H1 (cell line): ENCODE measurements around the gene NLN. TPM values are rescaled to one million over a fixed set of nuclear protein-coding genes. Genes with fewer than 3 reads are reported as not detected.

Source experiments
- CTCF ChIA-PET: fragments of 300-600 bp; sonication (Branson Sonifier 250); formaldehyde crosslinking; loops from one replicate; lab custom pipeline; 2021; ENCODE audit not compliant: partially characterized antibody; lab: Charles Lee
- POLR2A ChIA-PET: fragments of 300-600 bp; sonication (Branson Sonifier 250); formaldehyde crosslinking; loops from one replicate; lab custom pipeline; 2021; ENCODE audit warnings: inconsistent platforms; ENCODE audit not compliant: partially characterized antibody; lab: Charles Lee
- DNase-seq, 2 experiments: peaks; one replicate each; pipeline versions ENCODE4 v3.0.0 to v3.0.0-alpha.2; 2010 to 2022; ENCODE audit warnings: low spot score in 2 of 2, low read depth in 1 of 2, mixed read lengths in 1 of 2
- FAIRE-seq: peaks from 2 replicates; lab custom pipeline; 2011; peaks lifted over from hg19 to GRCh38; lab: Jason Lieb, UNC
- H2AFZ ChIP-seq: 2 replicates; pipeline ENCODE4 v1.8.1; 2012; ENCODE audit warnings: low read length, inconsistent platforms
- H2AK5ac ChIP-seq: 2 replicates; pipeline ENCODE4 v1.6.1; 2013; ENCODE audit warnings: low read depth, low read length
- H2BK120ac ChIP-seq: replicated peaks from 2 replicates; pipeline ENCODE3; 2013; ENCODE audit warnings: low read depth, low read length, inconsistent platforms
- H2BK12ac ChIP-seq: 2 replicates; pipeline ENCODE4 v1.6.1; 2013; ENCODE audit warnings: low read depth, low read length
- H2BK15ac ChIP-seq: 2 replicates; pipeline ENCODE4 v1.6.1; 2013; ENCODE audit warnings: low read length
- H2BK20ac ChIP-seq: 2 replicates; pipeline ENCODE4 v1.6.1; 2013; ENCODE audit warnings: low read length
- H2BK5ac ChIP-seq: 2 replicates; pipeline ENCODE4 v1.6.1; 2013; ENCODE audit warnings: low read depth, low read length
- H3K14ac ChIP-seq: 2 replicates; pipeline ENCODE4 v1.6.1; 2013; ENCODE audit warnings: inconsistent platforms; ENCODE audit not compliant: insufficient read length
- H3K18ac ChIP-seq: 2 replicates; pipeline ENCODE4 v1.6.1; 2013; ENCODE audit warnings: low read length; ENCODE audit errors: extremely low read depth
- H3K23ac ChIP-seq: 2 replicates; pipeline ENCODE4 v1.6.1; 2013; ENCODE audit warnings: inconsistent platforms; ENCODE audit not compliant: insufficient read length
- H3K23me2 ChIP-seq: 2 replicates; pipeline ENCODE4 v1.6.1; 2013; ENCODE audit warnings: low read depth, low read length
- H3K27ac ChIP-seq: 2 replicates; pipeline ENCODE4 v1.6.1; 2011; ENCODE audit warnings: low read depth, low read length, inconsistent platforms
- H3K27me3 ChIP-seq, 4 experiments: replicated peaks in 1 of 4; 1 replicate in 1 of 4; 2 replicates in 3 of 4; pipeline versions ENCODE4 v1.6.1 to v1.8.1; 2011 to 2013; ENCODE audit warnings: low read length in 3 of 4, mild to moderate bottlenecking in 3 of 4, inconsistent platforms in 2 of 4, mixed read lengths in 2 of 4, moderate library complexity in 1 of 4; ENCODE audit not compliant: control insufficient read depth in 3 of 4, insufficient read depth in 3 of 4; ENCODE audit errors: extremely low read depth in 1 of 4
- H3K36me3 ChIP-seq, 4 experiments: 2 replicates each; pipeline versions ENCODE4 v1.6.1 to v1.8.1; 2011 to 2013; ENCODE audit warnings: mild to moderate bottlenecking in 4 of 4, low read length in 3 of 4, moderate library complexity in 2 of 4, control low read depth in 1 of 4, inconsistent platforms in 1 of 4; ENCODE audit not compliant: insufficient read depth in 4 of 4, control insufficient read depth in 2 of 4
- H3K4ac ChIP-seq: replicated peaks from 2 replicates; pipeline ENCODE3; 2013; ENCODE audit warnings: low read length, low read depth, mixed read lengths, inconsistent platforms; ENCODE audit not compliant: insufficient read length
- H3K4me1 ChIP-seq, 4 experiments: replicated peaks in 1 of 4; 1 replicate in 1 of 4; 2 replicates in 3 of 4; pipeline versions ENCODE4 v1.6.1 to v1.8.1; 2011 to 2013; ENCODE audit warnings: low read length in 3 of 4, inconsistent platforms in 2 of 4, mixed read lengths in 1 of 4; ENCODE audit not compliant: insufficient read depth in 4 of 4, control insufficient read depth in 3 of 4
- H3K4me2 ChIP-seq, 2 experiments: 2 replicates each; pipeline versions ENCODE4 v1.6.1 to v1.8.1; 2011 to 2013; ENCODE audit warnings: low read depth in 2 of 2, low read length in 2 of 2, control low read depth in 1 of 2, inconsistent platforms in 1 of 2, mild to moderate bottlenecking in 1 of 2; ENCODE audit not compliant: insufficient read depth in 1 of 2
- H3K4me3 ChIP-seq, 4 experiments: fragments of 200-600, 300-600 bp in 1 of 4; sonication (generic), shearing (Covaris generic), sonication (Bioruptor Twin) in 1 of 4; 2 replicates each; pipeline versions ENCODE4 v1.5.1 to v1.8.1; 2011 to 2016; ENCODE audit warnings: low read length in 4 of 4, low read depth in 3 of 4, control low read depth in 2 of 4, inconsistent platforms in 2 of 4, mild to moderate bottlenecking in 2 of 4, mixed read lengths in 1 of 4, moderate library complexity in 1 of 4; ENCODE audit not compliant: insufficient read depth in 2 of 4; ENCODE audit errors: extremely low read depth in 1 of 4
- H3K56ac ChIP-seq: replicated peaks from 2 replicates; pipeline ENCODE3; 2013; ENCODE audit warnings: low read depth, mild to moderate bottlenecking, mixed read lengths, low read length, inconsistent platforms; ENCODE audit not compliant: insufficient read length
- H3K79me1 ChIP-seq: 2 replicates; pipeline ENCODE4 v1.6.1; 2013; ENCODE audit warnings: low read depth, low read length, control low read depth
- H3K79me2 ChIP-seq, 2 experiments: 2 replicates each; pipeline versions ENCODE4 v1.6.1 to v1.8.1; 2012 to 2013; ENCODE audit warnings: low read length in 2 of 2, mild to moderate bottlenecking in 2 of 2, inconsistent platforms in 1 of 2; ENCODE audit not compliant: insufficient read depth in 2 of 2, control insufficient read depth in 1 of 2
- H3K9ac ChIP-seq, 4 experiments: replicated peaks in 1 of 4; 1 replicate in 1 of 4; 2 replicates in 3 of 4; pipeline versions ENCODE4 v1.6.1 to v1.8.1; 2011 to 2013; ENCODE audit warnings: low read depth in 3 of 4, low read length in 3 of 4, control low read depth in 2 of 4, mild to moderate bottlenecking in 2 of 4, moderate library complexity in 2 of 4, inconsistent platforms in 1 of 4; ENCODE audit errors: extremely low read depth in 1 of 4
- H3K9me3 ChIP-seq, 2 experiments: 2 replicates each; pipeline versions ENCODE4 v1.6.1 to v1.8.1; 2012 to 2013; ENCODE audit warnings: mild to moderate bottlenecking in 2 of 2, moderate library complexity in 2 of 2, control low read depth in 1 of 2, inconsistent platforms in 1 of 2, low read depth in 1 of 2, low read length in 1 of 2, mixed read lengths in 1 of 2; ENCODE audit not compliant: insufficient read depth in 2 of 2
- H4K20me1 ChIP-seq, 2 experiments: replicated peaks in 1 of 2; 2 replicates each; pipeline versions ENCODE3 to v1.8.1; 2011 to 2013; ENCODE audit warnings: inconsistent platforms in 2 of 2, low read length in 2 of 2, mild to moderate bottlenecking in 1 of 2; ENCODE audit not compliant: insufficient read depth in 2 of 2, control insufficient read depth in 1 of 2
- H4K5ac ChIP-seq: 2 replicates; pipeline ENCODE4 v1.6.1; 2013; ENCODE audit warnings: low read length, low read depth, mixed read lengths, inconsistent platforms; ENCODE audit not compliant: insufficient read length
- H4K8ac ChIP-seq: 2 replicates; pipeline ENCODE4 v1.8.0; 2013; ENCODE audit warnings: mild to moderate bottlenecking, moderate library complexity, low read length, inconsistent platforms; ENCODE audit not compliant: insufficient read depth; ENCODE audit errors: extremely low read depth
- H4K91ac ChIP-seq: replicated peaks from 2 replicates; pipeline ENCODE3; 2013; ENCODE audit warnings: low read length, mixed read lengths, inconsistent platforms; ENCODE audit not compliant: insufficient read length
- BACH1 ChIP-seq: IDR thresholded peaks from 2 replicates; pipeline ENCODE4 v1.6.1; 2012; ENCODE audit warnings: low read length, improper control_type of control experiment
- EP300 ChIP-seq, 2 experiments: IDR thresholded peaks; 1 replicate in 1 of 2; 2 replicates in 1 of 2; pipeline ENCODE4 v1.6.1; 2011 to 2012; ENCODE audit warnings: low read depth in 2 of 2, low read length in 2 of 2, mild to moderate bottlenecking in 2 of 2, borderline replicate concordance in 1 of 2, inconsistent platforms in 1 of 2, moderate library complexity in 1 of 2
- FOSL1 ChIP-seq: IDR thresholded peaks from 2 replicates; pipeline ENCODE4 v1.6.1; 2011; ENCODE audit warnings: mild to moderate bottlenecking, low read depth, low read length, moderate library complexity; ENCODE audit not compliant: insufficient read depth
- GTF2F1 ChIP-seq: IDR thresholded peaks from 2 replicates; pipeline ENCODE4 v1.6.1; 2012; ENCODE audit warnings: low read depth, low read length, improper control_type of control experiment, borderline replicate concordance
- KDM1A ChIP-seq: fragments of 200-600, 300-600 bp; sonication (generic); IDR thresholded peaks from 2 replicates; pipeline ENCODE4 v1.7.1; 2016; ENCODE audit warnings: mild to moderate bottlenecking, low read length, borderline replicate concordance
- KDM5A ChIP-seq: fragments of 200-600 bp; IDR thresholded peaks from 2 replicates; pipeline ENCODE4 v1.7.1; 2012; ENCODE audit warnings: mild to moderate bottlenecking, low read length, inconsistent platforms, mixed read lengths
- NANOG ChIP-seq: IDR thresholded peaks from 2 replicates; pipeline ENCODE4 v1.6.1; 2011; ENCODE audit warnings: low read length, low read depth, mild to moderate bottlenecking, inconsistent platforms; ENCODE audit not compliant: insufficient read depth, poor library complexity, severe bottlenecking
- SIRT6 ChIP-seq: IDR thresholded peaks from one replicate; pipeline ENCODE4 v1.7.1; 2012; ENCODE audit warnings: low read length, inconsistent platforms
- SP1 ChIP-seq: IDR thresholded peaks from 2 replicates; pipeline ENCODE4 v1.6.1; 2011; ENCODE audit warnings: low read depth, low read length
- SP2 ChIP-seq: IDR thresholded peaks from 2 replicates; pipeline ENCODE4 v1.6.1; 2012; ENCODE audit warnings: mild to moderate bottlenecking, low read length, inconsistent platforms
- YY1 ChIP-seq: IDR thresholded peaks from 2 replicates; pipeline ENCODE4 v1.6.1; 2011; ENCODE audit warnings: low read depth, mild to moderate bottlenecking, low read length
- WGBS, 2 experiments: shearing (Covaris generic) in 1 of 2; methylation state at CpG; one replicate each; pipeline versions ENCODE4 v1.1.6 to v1.1.7; 2013 to 2015; ENCODE audit warnings: low lambda C conversion rate in 2 of 2, mixed read lengths in 2 of 2, inconsistent platforms in 1 of 2, low coverage in 1 of 2, missing lambda C conversion rate in 1 of 2; ENCODE audit not compliant: insufficient replicate concordance in 2 of 2, insufficient coverage in 1 of 2, insufficient read length in 1 of 2; ENCODE audit errors: extremely low coverage in 1 of 2, missing lambda C conversion rate in 1 of 2; 5-methylcytosine and 5-hydroxymethylcytosine counted together
- polyA plus RNA-seq, 7 experiments: library from polyadenylated mRNA; depleted of rRNA in 3 of 7; stranded (reverse) in 5 of 7; unstranded in 2 of 7; fragments of >200 nt in 5 of 7; fragments of 200-250 nt in 2 of 7; gene quantifications; 1 replicate in 5 of 7; 2 replicates in 1 of 7; 4 replicates in 1 of 7; pipeline versions ENCODE4 v1.2.1 to v1.2.3, GENCODE V29; 2011 to 2013; ENCODE audit warnings: missing spikeins in 2 of 7, mixed read lengths in 2 of 7
- total RNA-seq: library from RNA; stranded (reverse); fragmentation: NEBNext Ultra II Directional; extraction: Animal tissue kit (Norgen Biotek cat#: 25700); gene quantifications from 2 replicates; pipeline ENCODE4 v1.2.1, GENCODE V29; 2021
- TF ChIP-seq, protein P1 (sequence below), 3 experiments: IDR thresholded peaks; 1 replicate in 2 of 3; 2 replicates in 1 of 3; pipeline versions ENCODE4 v1.5.1 to v1.6.1; 2011; ENCODE audit warnings: low read length in 3 of 3, mild to moderate bottlenecking in 3 of 3, inconsistent platforms in 2 of 3, low read depth in 1 of 3, moderate library complexity in 1 of 3; ENCODE audit not compliant: insufficient read depth in 1 of 3; ENCODE audit errors: control extremely low read depth in 1 of 3

Gene NLN
- total and polyA plus RNA-seq, 2 of the 8 experiments (the other 6 are each of a cell fraction or from before 2014, with no cell fraction given), result 46.7 to 192 TPM

DNA sequence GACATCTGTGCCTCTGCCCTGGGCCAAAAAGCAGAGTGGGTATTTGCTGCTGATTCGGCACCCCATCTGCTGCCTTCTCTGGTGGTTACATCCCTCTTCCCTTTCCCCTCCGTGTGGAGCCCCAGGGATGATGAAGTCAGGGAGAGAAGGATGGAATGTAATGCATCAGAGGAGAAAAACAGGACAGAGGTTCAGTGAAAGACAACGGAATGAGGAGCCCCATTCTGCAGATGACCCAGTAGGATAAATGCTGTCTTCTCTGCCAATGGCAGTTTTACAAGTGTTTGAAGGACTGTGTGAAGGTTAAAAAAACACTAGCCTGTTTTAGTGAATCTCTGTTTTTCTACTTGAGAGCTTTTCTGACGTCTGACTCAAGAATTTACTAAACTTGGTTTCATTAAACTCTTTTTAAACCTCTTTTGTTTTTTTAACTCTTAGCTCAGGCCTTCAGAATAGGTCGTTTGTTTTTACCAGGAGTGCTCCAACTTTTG lies 86.3 kb downstream of the NLN start:
- Histone ChIP-seq H4K20me1 (peaks cover 0 to 1% of the 10 kb centered on the region in 2 experiments), H3K79me1 (no peaks in the 10 kb centered on the region; the same call in 1 of the 2 replicates), H4K8ac (no peak overlapping the region), H3K23ac (no peak overlapping the region), H3K9ac (no peak overlapping the region; a peak in 1 of 7 replicates), H3K4ac (no peak overlapping the region), H3K36me3 (peaks cover 0 to 45% (median 31%) of the 10 kb centered on the region in 4 experiments), H2AK5ac (no peak overlapping the region), H3K4me3 (no peak overlapping the region), H3K79me2 (no peaks in the 10 kb centered on the region), H3K27me3 (no peaks in the 10 kb centered on the region), H2BK20ac (no peak overlapping the region), H2BK120ac (no peak overlapping the region), H3K4me2 (no peak overlapping the region), H2BK15ac (no peak overlapping the region), H2BK12ac (no peak overlapping the region), H2BK5ac (no peak overlapping the region), H3K14ac (no peak overlapping the region), H3K18ac (no peak overlapping the region), H3K23me2 (no peaks in the 10 kb centered on the region), H3K4me1 (no peaks in the 10 kb centered on the region), H4K91ac (no peak overlapping the region), H4K5ac (no peak overlapping the region), H3K9me3 (no peaks in the 10 kb centered on the region), H3K56ac (no peak overlapping the region), H2AFZ (no peak overlapping the region), H3K27ac (no peak overlapping the region)
- CTCF ChIA-PET, result interaction anchor here (0.6 kb wide), 1 partner anchor 567 kb away, joined by 3 read pairs; no protein-coding TSS in a partner anchor
- DNase-seq (no peak), FAIRE-seq (no peak)
- WGBS, 2 experiments, result 76% methylated on average over 5 of the region's 5 CpGs; no CpG with 5 or more reads in 1 of the 2 experiments
- POLR2A ChIA-PET, result no interaction called here
- TF ChIP-seq, protein P1, sequence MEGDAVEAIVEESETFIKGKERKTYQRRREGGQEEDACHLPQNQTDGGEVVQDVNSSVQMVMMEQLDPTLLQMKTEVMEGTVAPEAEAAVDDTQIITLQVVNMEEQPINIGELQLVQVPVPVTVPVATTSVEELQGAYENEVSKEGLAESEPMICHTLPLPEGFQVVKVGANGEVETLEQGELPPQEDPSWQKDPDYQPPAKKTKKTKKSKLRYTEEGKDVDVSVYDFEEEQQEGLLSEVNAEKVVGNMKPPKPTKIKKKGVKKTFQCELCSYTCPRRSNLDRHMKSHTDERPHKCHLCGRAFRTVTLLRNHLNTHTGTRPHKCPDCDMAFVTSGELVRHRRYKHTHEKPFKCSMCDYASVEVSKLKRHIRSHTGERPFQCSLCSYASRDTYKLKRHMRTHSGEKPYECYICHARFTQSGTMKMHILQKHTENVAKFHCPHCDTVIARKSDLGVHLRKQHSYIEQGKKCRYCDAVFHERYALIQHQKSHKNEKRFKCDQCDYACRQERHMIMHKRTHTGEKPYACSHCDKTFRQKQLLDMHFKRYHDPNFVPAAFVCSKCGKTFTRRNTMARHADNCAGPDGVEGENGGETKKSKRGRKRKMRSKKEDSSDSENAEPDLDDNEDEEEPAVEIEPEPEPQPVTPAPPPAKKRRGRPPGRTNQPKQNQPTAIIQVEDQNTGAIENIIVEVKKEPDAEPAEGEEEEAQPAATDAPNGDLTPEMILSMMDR (IDR thresholded peaks at IDR 0.05; ENCODE audit: control extremely low read depth in 1 of 3, insufficient read depth in 1 of 3, low read depth in 1 of 3, low read length in 3 of 3), result no peak
- TF ChIP-seq KDM1A (no peak), BACH1 (no peak), EP300 (IDR thresholded peaks at IDR 0.05; ENCODE audit: borderline replicate concordance in 1 of 2, low read depth in 2 of 2, low read length in 2 of 2) (no peak), SIRT6 (no peak), SP2 (no peak), YY1 (no peak), KDM5A (no peak), NANOG (no peak), SP1 (no peak), GTF2F1 (no peak), FOSL1 (no peak)
